ENCODE measurements around the gene HYDIN. TPM values are rescaled to one million over a fixed set of nuclear protein-coding genes. Genes with fewer than 3 reads are reported as not detected.

Gene HYDIN
- total RNA-seq, 6 donors from 2014 or later, result 1.6 to 62.0 (median 18.1) TPM

DNA sequence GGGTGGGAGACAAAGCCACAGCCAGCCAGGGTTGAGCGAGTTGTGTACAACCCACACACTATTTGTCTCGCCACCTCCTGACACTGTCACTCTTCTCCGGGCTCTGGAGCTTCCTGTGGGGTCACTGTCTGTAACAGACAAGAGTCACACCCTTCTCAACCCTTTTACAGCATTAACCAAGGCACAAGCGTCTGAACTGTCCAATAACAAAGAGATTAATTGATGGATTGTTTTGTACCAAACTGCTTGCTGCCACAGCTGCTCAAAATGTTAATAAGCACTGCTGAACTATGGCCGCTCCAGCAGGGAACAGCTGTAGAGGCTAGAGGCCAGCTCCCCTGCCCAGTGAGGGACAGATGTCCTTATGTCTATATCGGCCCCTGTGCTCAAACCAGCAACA lies 25.2 kb upstream of the HYDIN start:
- H3K9me3 ChIP-seq, result no peaks in the 10 kb centered on the region
- H3K27me3 ChIP-seq, result no peaks in the 10 kb centered on the region
- no peak for TF ChIP-seq EP300 (IDR thresholded peaks at IDR 0.05)
- no peak for TF ChIP-seq POLR2A (IDR thresholded peaks at IDR 0.05)
- TF ChIP-seq, protein P1, sequence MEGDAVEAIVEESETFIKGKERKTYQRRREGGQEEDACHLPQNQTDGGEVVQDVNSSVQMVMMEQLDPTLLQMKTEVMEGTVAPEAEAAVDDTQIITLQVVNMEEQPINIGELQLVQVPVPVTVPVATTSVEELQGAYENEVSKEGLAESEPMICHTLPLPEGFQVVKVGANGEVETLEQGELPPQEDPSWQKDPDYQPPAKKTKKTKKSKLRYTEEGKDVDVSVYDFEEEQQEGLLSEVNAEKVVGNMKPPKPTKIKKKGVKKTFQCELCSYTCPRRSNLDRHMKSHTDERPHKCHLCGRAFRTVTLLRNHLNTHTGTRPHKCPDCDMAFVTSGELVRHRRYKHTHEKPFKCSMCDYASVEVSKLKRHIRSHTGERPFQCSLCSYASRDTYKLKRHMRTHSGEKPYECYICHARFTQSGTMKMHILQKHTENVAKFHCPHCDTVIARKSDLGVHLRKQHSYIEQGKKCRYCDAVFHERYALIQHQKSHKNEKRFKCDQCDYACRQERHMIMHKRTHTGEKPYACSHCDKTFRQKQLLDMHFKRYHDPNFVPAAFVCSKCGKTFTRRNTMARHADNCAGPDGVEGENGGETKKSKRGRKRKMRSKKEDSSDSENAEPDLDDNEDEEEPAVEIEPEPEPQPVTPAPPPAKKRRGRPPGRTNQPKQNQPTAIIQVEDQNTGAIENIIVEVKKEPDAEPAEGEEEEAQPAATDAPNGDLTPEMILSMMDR (IDR thresholded peaks at IDR 0.05), result no peak
- no peak overlapping the region for H3K27ac ChIP-seq
- peaks cover 0 to under 1% (median 0%) of the 10 kb centered on the region in 4 donors for H3K4me1 ChIP-seq
- ATAC-seq (ENCODE audit: low FRiP score in 2 of 2), result no peak
- WGBS, 2 donors, result 52 to 56% methylated on average over 5 to 6 of the region's 6 CpGs
- H3K36me3 ChIP-seq, result no peaks in the 10 kb centered on the region
- DNase-seq, result no peak
- H3K4me3 ChIP-seq, result no peak overlapping the region

DNA sequence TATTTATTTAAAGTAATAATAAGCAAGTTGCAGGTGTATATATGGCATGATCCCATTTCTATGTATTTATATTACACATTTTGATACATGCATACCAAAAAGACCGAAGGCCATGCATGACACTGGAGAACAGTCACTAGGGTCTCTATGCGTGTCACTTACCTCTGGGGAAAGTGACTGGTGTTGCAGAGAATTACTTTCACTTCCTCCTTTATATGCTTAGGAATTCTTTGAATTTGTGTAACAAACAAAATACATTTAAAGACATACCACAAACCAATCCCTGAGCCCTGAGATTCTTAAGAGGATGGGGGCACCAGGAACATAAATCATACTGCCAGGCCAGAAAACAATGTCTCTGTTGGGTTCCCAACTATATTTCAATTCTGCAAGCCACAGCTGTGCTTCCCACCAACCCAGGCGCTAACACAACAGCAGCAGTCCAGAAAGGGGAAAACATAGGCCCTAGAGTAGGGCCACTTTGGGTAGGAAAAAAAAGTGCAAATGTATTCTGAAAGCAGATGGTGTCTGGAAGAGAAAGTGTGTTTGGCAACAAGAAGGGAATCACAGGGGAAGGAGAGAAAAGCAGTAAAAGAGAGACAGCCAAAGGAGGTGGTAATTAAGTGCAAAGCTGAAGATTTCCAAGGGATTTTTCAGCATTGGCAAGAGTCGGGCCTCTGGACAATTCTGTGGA lies 24.5 kb upstream of the HYDIN start:
- TF ChIP-seq EP300 (IDR thresholded peaks at IDR 0.05) (no peak), POLR2A (IDR thresholded peaks at IDR 0.05) (no peak), POLR2AphosphoS5 (IDR thresholded peaks at IDR 0.05) (no peak)
- TF ChIP-seq, protein P1 (IDR thresholded peaks at IDR 0.05), result no peak
- no peaks in the 10 kb centered on the region for H3K36me3 ChIP-seq
- no peak overlapping the region for H3K4me3 ChIP-seq
- no peaks in the 10 kb centered on the region for H3K27me3 ChIP-seq
- H3K4me1 ChIP-seq, result peaks cover 0 to 4% (median 0%) of the 10 kb centered on the region in 4 donors
- H3K9me3 ChIP-seq, result no peaks in the 10 kb centered on the region
- no peak for DNase-seq
- 78 to 83% methylated on average over 4 of the region's 4 CpGs for WGBS, 2 donors
- no peak for ATAC-seq (ENCODE audit: low FRiP score in 2 of 2)
- H3K27ac ChIP-seq, result no peak overlapping the region

DNA sequence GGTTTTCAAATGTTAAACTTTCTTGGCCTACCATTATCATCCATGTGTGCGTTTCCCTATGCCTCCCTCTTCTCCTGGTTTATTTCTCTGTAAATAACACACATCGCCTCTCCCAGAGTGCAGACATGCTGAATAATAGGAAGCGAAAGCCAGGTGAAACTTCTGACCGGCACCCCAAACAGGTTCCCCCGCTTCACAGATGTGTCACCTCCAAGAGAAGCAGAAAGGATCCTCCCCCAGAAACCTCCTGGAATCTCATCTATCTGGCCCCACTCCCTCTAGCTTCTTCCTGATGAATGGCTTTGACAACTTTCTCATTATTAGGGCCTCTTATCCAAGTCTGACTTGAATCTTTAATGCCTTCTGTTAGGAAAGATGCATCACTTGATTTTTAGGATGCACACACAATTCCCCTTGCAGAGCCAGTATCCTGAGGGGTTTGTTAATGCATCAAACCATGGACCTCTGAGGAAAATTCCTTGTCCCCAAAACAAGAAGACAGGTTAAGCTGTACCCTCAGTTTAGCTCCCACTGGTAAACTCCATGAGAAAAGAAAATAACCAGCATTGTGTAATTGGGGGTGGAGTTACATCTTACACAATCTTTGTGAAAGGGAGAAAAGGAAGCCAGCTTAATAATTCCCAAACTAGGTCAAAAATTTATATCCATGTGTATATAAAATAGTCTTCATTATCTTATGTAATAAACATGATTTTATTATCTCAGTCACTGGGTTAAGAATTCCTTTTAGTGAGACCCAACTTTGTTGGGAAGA lies 20.1 kb upstream of the HYDIN start:
- no peak for DNase-seq
- no peaks in the 10 kb centered on the region for H3K27me3 ChIP-seq
- no peaks in the 10 kb centered on the region for H3K36me3 ChIP-seq
- ATAC-seq (ENCODE audit: low FRiP score in 2 of 2), result no peak
- no peak overlapping the region for H3K4me3 ChIP-seq
- no peak overlapping the region for H3K27ac ChIP-seq
- no peaks in the 10 kb centered on the region for H3K9me3 ChIP-seq
- TF ChIP-seq, protein P1 (IDR thresholded peaks at IDR 0.05), result no peak
- TF ChIP-seq POLR2AphosphoS5 (IDR thresholded peaks at IDR 0.05) (no peak), EP300 (IDR thresholded peaks at IDR 0.05) (no peak), POLR2A (IDR thresholded peaks at IDR 0.05) (no peak)
- peaks cover 0 to 4% (median 0%) of the 10 kb centered on the region in 4 donors for H3K4me1 ChIP-seq
- 87 to 92% methylated on average over 5 of the region's 5 CpGs for WGBS, 2 donors

DNA sequence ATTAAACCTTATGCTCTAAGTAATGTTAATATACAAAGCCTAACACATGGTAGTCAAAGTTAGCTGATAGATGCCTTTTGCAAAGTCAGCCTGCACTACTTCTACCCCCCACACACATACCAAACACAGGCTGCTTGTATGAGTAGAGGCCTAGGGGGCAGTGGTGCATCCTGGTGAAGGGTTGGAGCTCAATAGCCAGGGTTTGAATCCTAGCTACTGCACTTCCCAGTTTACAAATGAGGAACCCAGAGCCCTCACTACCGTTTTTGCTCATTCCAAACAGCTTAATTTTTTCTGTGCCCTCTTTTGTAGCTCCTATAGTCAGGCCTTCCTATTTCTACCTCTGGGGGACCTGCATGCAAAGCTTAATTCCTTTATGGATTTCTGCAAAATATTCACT lies 18.9 kb upstream of the HYDIN start:
- peak in 1 of 2 donors; percentile 36 for ATAC-seq (ENCODE audit: low FRiP score in 2 of 2)
- Histone ChIP-seq H3K27ac (no peak overlapping the region), H3K9me3 (no peaks in the 10 kb centered on the region), H3K27me3 (no peaks in the 10 kb centered on the region), H3K4me1 (peaks cover 0 to 4% (median 0%) of the 10 kb centered on the region in 4 donors), H3K36me3 (no peaks in the 10 kb centered on the region), H3K4me3 (no peak overlapping the region)
- DNase-seq, result no peak
- TF ChIP-seq POLR2A (IDR thresholded peaks at IDR 0.05), result no peak
- no peak for TF ChIP-seq POLR2AphosphoS5 (IDR thresholded peaks at IDR 0.05)
- TF ChIP-seq, protein P1 (IDR thresholded peaks at IDR 0.05), result no peak
- TF ChIP-seq EP300 (IDR thresholded peaks at IDR 0.05), result no peak
- 13 to 31% methylated on average over 1 of the region's 1 CpG for WGBS, 2 donors
